ENCODE results near the gene CCDC107. TPM values are rescaled to one million over a fixed set of nuclear protein-coding genes. Genes with fewer than 3 reads are reported as not detected.

Gene CCDC107
- total and polyA plus RNA-seq, 2 of the 13 experiments (the other 11 are each of a cell fraction or from before 2014, with no cell fraction given), result 7.1 to 15.2 TPM

DNA sequence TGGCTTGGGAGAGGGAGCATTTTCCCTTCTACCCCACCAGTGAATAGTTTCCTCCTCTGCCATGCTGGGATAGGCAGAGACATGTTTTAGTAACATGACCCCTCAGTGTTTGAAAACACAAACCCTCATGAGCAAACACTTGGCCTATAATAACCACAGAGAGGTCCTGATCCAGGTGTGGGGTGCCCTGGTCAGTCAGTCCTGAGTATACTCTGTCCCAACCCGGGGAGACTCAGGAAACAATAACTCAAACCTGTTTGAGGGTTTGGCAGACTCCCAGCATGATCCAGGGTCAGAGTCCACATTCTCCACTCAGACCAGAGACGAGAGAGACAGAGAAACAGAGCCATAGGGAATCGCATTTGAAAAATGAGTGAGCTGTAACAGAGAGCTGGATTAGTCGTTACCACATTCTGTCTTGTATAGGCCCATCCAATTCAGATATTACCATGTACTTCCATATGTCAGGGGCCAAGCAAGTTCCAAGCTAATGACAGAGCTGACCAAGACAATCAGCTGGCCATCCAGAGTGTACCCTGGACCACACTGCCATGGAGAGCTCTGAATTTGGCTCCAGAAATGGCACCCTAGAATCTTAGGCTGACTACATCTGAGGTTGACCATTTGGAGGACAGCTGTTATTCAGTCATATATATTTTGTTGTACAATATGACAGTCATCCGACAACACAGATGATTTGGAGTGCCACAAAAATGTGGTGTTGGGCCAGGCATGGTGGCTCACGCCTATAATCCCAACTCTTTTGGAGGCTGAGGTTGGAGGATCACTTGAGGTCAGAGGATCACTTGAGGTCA lies 11.4 kb downstream of the CCDC107 start (continued):
- TF ChIP-seq, protein P1, sequence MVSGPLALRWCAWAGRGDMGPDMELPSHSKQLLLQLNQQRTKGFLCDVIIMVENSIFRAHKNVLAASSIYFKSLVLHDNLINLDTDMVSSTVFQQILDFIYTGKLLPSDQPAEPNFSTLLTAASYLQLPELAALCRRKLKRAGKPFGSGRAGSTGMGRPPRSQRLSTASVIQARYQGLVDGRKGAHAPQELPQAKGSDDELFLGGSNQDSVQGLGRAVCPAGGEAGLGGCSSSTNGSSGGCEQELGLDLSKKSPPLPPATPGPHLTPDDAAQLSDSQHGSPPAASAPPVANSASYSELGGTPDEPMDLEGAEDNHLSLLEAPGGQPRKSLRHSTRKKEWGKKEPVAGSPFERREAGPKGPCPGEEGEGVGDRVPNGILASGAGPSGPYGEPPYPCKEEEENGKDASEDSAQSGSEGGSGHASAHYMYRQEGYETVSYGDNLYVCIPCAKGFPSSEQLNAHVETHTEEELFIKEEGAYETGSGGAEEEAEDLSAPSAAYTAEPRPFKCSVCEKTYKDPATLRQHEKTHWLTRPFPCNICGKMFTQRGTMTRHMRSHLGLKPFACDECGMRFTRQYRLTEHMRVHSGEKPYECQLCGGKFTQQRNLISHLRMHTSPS (CRISPR knock-in tag; IDR thresholded peaks at IDR 0.05; ENCODE audit: low read depth), result no peak
- TF ChIP-seq MBNL3 (CRISPR knock-in tag; conservative IDR thresholded peaks at IDR 0.05) (no peak), NKX3-1 (CRISPR knock-in tag; IDR thresholded peaks at IDR 0.05) (no peak), ZFP36L2 (CRISPR knock-in tag; IDR thresholded peaks at IDR 0.05) (no peak), ZKSCAN8 (CRISPR knock-in tag; IDR thresholded peaks at IDR 0.05; ENCODE audit: borderline replicate concordance) (peak; percentile 88), SMARCC2 (IDR thresholded peaks at IDR 0.05) (no peak), KLF15 (CRISPR knock-in tag; IDR thresholded peaks at IDR 0.05; ENCODE audit: borderline replicate concordance) (no peak), HNRNPLL (IDR thresholded peaks at IDR 0.05; ENCODE audit: low read depth, low read length, poor library complexity, severe bottlenecking) (no peak), ASH2L (IDR thresholded peaks at IDR 0.05; ENCODE audit: insufficient read length, low read depth, low read length) (peak; percentile 63), RXRB (CRISPR knock-in tag; IDR thresholded peaks at IDR 0.05; ENCODE audit: borderline replicate concordance) (no peak), MED1 (CRISPR knock-in tag; IDR thresholded peaks at IDR 0.05) (peak; percentile 58), ATRX (CRISPR knock-in tag; IDR thresholded peaks at IDR 0.05; ENCODE audit: borderline replicate concordance) (no peak), ZNF781 (CRISPR knock-in tag; IDR thresholded peaks at IDR 0.05; ENCODE audit: borderline replicate concordance, not compliant biosample characterization) (no peak), TRIM24 (CRISPR knock-in tag; IDR thresholded peaks at IDR 0.05) (no peak), ZNF878 (CRISPR knock-in tag; IDR thresholded peaks at IDR 0.05) (no peak)
- TF ChIP-seq, protein P2, sequence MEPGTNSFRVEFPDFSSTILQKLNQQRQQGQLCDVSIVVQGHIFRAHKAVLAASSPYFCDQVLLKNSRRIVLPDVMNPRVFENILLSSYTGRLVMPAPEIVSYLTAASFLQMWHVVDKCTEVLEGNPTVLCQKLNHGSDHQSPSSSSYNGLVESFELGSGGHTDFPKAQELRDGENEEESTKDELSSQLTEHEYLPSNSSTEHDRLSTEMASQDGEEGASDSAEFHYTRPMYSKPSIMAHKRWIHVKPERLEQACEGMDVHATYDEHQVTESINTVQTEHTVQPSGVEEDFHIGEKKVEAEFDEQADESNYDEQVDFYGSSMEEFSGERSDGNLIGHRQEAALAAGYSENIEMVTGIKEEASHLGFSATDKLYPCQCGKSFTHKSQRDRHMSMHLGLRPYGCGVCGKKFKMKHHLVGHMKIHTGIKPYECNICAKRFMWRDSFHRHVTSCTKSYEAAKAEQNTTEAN (CRISPR knock-in tag; conservative IDR thresholded peaks at IDR 0.05), result no peak
- TF ChIP-seq, protein P3, sequence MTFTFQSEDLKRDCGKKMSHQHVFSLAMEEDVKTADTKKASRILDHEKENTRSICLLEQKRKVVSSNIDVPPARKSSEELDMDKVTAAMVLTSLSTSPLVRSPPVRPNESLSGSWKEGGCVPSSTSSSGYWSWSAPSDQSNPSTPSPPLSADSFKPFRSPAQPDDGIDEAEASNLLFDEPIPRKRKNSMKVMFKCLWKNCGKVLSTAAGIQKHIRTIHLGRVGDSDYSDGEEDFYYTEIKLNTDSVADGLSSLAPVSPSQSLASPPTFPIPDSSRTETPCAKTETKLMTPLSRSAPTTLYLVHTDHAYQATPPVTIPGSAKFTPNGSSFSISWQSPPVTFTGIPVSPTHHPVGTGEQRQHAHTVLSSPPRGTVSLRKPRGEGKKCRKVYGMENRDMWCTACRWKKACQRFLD (CRISPR knock-in tag; IDR thresholded peaks at IDR 0.05; ENCODE audit: borderline replicate concordance), result no peak
- TF ChIP-seq, protein P4, sequence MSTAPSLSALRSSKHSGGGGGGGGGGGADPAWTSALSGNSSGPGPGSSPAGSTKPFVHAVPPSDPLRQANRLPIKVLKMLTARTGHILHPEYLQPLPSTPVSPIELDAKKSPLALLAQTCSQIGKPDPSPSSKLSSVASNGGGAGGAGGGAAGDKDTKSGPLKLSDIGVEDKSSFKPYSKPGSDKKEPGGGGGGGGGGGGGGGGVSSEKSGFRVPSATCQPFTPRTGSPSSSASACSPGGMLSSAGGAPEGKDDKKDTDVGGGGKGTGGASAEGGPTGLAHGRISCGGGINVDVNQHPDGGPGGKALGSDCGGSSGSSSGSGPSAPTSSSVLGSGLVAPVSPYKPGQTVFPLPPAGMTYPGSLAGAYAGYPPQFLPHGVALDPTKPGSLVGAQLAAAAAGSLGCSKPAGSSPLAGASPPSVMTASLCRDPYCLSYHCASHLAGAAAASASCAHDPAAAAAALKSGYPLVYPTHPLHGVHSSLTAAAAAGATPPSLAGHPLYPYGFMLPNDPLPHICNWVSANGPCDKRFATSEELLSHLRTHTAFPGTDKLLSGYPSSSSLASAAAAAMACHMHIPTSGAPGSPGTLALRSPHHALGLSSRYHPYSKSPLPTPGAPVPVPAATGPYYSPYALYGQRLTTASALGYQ (CRISPR knock-in tag; IDR thresholded peaks at IDR 0.05), result no peak
- TF ChIP-seq, protein P5, sequence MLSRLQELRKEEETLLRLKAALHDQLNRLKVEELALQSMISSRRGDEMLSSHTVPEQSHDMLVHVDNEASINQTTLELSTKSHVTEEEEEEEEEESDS (CRISPR knock-in tag; IDR thresholded peaks at IDR 0.05; ENCODE audit: borderline replicate concordance), result no peak
- TF ChIP-seq, protein P6, sequence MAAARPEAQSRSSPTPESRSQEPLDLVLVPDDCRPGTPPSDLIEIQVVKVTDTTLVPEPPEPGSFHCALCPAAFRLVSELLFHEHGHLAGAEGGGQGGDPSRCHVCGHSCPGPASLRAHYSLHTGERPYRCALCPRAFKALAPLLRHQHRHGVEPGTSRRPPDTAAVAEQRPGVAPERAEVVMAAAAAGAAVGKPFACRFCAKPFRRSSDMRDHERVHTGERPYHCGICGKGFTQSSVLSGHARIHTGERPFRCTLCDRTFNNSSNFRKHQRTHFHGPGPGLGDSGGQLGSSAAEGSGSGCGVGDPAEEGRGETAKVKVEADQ (CRISPR knock-in tag; IDR thresholded peaks at IDR 0.05; ENCODE audit: borderline replicate concordance), result no peak
